SK-MEL-5 (cell line): ENCODE measurements around the gene SCFD2. TPM values are rescaled to one million over a fixed set of nuclear protein-coding genes. Genes with fewer than 3 reads are reported as not detected.

Source experiments
- DNase-seq: peaks from one replicate; pipeline ENCODE4 v3.0.0-alpha.2; 2016; ENCODE audit warnings: low read depth, low spot score
- in situ Hi-C: cut with HindIII; loops from 2 replicates; pipeline ENCODE4 v1.10.0; 2016; ENCODE audit warnings: low sequenced_read_pairs, high pct_unique_total_duplicates, low pct_unique_long_range_greater_than_20kb
- total RNA-seq: library from RNA; depleted of rRNA; stranded (reverse); fragments of >200 nt; shearing (Covaris generic); gene quantifications from 2 replicates; pipeline ENCODE4 v1.2.3, GENCODE V29; 2014

Gene SCFD2
- total RNA-seq, 1 experiment from 2014 or later = 25.7 TPM

DNA sequence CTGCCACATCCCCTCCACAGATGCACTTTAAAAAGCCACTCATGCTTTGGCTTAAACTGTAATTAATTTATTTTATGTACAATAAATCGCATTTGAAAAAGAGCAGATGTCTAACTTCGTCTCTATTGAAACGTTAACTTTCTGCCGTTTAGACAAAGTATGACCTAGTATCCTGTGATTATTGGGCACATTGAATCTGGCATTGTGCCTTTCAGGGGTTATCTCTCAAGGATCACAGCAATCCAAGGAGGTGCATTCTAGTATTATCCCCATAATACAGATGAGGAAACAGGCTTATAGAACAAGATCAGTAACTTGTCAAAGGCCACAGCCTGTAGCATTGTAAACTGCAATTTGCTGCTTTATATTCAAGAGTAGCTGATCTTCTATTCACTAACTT lies 499.1 kb downstream of the SCFD2 start:
- in situ Hi-C loops = no loop called here
- DNase-seq = no peak

DNA sequence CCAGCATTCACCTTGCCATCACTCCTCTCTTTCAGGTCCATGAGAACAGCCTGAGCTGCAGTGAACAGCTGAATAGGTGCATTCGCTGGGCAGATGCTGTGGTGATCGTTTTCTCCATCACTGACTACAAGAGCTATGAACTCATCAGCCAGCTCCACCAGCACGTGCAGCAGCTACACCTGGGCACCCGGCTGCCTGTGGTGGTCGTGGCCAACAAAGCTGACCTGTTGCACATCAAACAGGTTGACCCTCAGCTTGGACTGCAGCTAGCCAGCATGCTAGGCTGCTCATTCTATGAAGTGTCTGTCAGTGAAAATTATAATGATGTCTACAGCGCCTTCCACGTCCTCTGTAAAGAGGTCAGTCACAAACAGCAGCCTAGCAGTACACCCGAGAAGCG lies 500.6 kb downstream of the SCFD2 start:
- no peak for DNase-seq
- in situ Hi-C loops = no loop called here

DNA sequence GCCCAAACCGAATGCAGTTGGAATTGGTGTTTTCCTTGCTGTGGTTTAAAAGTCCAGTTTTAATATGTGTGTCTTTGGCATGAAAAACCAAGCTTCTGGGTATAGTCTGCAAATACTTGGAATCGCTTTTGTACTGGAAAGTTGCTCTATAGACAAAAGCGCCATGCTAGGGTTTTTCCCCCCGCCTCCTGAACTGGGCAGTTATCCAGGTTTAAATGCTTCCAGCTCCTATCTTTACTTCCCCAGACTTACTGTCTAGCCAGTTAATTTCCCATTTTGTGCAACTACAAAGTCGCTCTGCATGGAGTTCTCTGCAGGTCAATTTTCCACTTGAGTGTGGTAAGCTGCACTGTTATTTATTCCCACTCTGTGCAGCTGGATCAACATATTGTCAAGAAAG lies 501.1 kb downstream of the SCFD2 start:
- in situ Hi-C loops = no loop called here
- DNase-seq = no peak

DNA sequence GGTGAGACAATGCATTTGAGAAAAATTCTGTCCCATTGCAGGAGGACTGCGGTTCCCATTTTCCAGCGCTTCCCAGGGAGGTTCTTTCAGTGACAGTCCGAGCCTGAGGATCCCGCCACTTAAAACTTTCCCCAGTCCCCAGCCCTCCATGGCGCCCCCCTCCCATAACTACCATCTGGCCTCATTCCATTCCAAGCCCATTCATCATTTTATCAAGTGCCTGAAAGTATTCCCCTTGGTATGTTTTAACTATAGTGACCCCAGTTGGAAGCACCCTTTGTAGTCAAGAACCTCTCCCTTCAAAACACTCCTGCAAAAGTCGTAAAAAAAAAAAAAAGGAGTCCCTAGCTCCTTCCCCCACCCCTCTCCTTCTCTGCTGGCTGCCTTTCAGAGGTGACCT lies 502.5 kb downstream of the SCFD2 start:
- in situ Hi-C loops = no loop called here

DNA sequence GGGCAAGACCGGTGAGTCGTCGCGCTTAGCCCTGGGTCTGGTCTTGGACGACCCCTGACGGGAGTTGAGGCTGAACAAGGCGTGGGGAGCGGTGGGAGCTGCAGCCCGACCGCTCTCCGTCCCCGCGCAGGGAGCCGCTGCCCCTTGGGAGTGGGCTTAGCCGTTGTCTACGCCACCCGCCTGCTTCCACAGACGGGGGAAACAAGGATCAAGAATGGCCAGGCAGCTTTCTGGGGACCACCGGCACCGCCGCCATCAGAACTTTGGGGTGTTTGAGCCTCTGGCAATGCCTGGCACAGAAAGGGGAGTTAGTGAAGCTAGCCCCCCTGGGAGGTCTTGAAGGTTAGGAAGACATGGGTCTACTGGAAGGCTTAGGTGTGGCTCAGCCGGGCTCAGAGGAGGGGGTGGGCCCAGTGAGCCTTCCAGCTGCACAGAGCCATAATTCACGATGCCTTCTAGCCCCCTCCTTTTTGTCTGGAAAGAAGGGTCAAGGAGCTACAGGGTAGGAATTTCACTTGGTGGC lies 503.2 kb downstream of the SCFD2 start:
- DNase-seq = no peak
- in situ Hi-C loops = no loop called here

More for the DNA sequence above, 502.5 kb downstream of the SCFD2 start:
- no peak for DNase-seq

DNA sequence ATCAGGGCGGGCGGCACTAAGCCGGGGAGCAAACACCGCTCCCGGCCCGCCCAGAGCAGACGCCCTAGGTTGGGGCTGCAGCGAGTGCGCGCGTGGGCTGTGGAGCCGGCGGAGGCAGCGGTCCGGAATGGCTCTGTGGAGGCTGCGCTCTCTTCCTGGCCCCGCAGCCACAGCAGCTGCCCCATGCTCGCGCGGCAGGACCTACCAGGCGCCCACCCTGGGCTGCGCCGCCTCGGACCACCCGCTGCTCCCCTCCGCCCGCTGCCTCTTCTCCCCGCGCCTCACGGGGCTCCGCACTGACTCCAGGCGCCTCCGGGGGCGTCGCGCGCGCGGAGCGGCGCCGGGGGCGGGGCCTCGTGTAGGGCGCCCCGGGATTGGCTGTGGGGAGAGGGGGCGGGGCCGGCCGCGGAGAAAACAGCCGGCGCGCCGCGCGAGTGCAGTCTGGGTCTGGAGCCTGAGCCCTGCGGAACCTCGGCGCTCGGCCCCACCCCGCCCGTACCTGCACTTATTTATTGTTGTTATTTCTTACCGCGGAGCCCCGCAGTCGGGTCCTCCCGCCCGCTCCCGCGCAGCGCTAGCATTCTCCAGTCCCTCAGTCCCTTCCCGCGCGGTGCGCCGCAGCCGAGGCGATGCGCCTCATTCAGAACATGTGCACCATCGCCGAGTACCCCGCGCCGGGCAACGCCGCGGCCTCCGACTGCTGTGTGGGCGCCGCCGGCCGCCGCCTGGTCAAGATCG lies 503.8 kb downstream of the SCFD2 start, which contains the start of gene RASL11B:
RASL11B (plus strand) TSS at position 439 of the 738 bp plus-strand sequence; CDS start at position 630, 191 bp downstream.
- DNase-seq = peak; percentile 60
- in situ Hi-C loops = no loop called here

DNA sequence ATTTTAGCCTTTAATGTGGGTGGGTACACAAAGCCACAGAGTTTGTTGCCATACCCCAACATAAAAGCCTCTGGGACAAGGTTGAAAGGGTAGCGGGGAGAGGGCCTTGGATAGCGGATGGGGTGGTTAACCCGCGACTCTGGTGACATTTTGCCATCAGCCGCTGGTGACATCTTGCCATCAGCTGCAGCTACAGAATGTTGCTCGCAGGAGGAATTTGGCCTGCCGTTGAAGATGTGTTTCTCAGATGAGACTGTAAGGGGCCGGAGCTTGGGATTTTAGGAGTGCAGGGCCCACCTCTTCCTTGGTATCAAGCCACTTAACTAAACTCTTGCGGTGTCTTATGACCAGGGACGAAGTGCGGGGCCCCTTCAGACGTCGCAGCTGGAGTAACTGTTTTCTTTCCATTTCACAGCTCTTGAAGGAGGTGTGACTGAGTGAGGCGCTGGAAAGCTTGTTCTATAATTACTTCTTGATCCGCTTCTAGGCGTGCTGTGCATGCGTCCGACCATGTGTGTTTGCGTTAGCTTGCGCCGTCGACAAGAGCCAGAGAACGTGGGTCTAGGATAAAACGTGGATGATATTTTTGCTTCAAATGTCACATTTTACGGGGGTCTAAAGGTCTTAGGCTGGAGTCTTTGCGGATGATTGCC lies 504.6 kb downstream of the SCFD2 start:
- in situ Hi-C loops = no loop called here

DNA sequence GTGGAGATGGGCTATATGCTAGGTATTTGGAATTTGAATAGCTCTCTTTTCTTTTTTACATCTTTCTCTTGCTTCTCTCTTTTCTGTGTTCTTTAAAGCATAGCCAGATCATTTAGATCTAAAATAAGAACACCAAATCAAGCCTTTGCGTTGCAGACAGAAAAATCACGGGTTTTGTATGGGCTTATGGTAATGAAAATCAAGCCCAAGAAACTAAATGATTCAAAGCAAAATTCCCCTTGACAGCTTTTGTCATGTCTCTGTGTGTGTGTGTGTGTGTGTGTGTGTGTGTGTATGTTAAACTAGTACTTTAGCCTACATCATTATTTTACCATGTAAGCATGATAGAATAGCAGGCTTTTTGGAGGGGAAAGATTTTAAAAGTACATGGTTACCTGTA lies 505.5 kb downstream of the SCFD2 start:
- in situ Hi-C loops = no loop called here
- DNase-seq = no peak

More for the DNA sequence above, 504.6 kb downstream of the SCFD2 start:
- no peak for DNase-seq

DNA sequence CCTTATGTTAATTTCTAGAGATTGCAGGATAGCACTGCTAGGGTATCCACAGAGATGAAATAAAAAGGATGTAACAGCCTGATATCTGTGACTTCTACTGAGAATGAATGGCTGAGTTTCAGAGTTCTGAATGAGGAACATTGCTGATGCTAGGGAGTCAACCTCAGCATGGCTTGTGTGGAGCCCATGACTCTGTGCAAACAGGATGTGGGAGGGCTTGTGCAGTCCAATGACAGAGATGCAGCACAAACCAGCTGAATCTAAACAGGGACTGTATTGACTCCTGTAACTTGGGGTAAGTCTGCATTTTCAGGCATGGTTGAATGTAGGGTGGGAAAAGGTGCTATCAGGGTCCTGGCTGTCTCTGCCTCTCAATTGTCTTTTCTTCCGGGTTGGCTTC lies 509.1 kb downstream of the SCFD2 start:
- in situ Hi-C loops = no loop called here
- no peak for DNase-seq

DNA sequence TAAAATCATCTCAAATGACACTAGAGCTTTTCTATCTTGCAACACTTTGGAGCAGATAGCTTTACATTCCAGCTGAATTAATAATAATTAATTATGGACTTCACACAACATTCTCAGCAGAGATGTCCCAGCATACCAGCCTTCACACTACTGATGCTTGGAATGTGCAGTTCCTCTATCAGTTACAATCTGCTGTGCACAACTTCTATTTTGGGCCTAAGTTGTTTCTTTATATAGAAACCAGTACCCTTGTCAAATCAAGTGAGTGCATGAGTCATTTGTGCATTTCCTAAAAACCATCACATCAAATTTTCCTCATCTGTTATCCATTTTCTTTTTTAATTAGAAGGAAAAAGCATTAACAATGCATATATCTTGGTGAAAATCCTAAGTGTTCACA lies 512.5 kb downstream of the SCFD2 start:
- DNase-seq = no peak
- in situ Hi-C loops = no loop called here

DNA sequence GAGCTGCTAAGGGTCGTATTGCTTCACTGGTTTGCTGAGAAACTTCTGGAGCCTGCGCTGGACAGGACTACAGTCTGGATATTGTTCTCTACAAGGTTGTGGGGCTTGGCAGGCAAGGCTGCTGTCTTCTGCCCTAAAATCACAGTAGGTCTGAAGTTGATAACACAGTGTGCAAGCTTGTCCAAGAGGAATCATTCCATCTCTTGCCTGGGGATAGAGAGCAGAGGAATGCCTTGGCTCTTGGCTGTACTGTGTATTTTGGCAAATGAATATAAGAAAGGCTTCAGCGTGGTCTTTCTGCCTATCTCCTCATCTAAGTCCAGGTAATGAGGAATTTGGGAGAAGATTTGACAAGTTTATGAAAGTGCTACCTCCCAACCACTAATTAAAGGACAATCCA lies 513.1 kb downstream of the SCFD2 start:
- DNase-seq = no peak
- in situ Hi-C loops = no loop called here

DNA sequence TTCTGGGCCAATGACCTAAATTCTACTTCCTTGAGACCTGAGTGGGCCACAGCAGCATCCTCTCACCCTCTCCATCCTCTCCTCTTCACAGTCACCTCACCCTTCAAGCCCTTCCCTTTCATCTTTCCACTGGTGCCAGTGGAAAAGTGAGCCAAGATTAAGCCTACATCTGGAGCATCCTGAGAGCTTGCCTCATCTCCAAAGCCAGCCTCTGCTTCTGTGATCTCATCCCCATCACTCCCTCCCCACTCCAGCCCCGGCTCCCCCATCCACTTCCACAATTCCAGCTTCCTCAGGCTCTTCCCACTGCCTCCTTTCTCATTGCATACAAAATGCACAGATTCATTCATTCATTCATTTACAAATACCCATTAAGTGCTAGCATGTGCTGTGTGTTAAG lies 513.8 kb downstream of the SCFD2 start:
- DNase-seq = no peak
- in situ Hi-C loops = no loop called here

DNA sequence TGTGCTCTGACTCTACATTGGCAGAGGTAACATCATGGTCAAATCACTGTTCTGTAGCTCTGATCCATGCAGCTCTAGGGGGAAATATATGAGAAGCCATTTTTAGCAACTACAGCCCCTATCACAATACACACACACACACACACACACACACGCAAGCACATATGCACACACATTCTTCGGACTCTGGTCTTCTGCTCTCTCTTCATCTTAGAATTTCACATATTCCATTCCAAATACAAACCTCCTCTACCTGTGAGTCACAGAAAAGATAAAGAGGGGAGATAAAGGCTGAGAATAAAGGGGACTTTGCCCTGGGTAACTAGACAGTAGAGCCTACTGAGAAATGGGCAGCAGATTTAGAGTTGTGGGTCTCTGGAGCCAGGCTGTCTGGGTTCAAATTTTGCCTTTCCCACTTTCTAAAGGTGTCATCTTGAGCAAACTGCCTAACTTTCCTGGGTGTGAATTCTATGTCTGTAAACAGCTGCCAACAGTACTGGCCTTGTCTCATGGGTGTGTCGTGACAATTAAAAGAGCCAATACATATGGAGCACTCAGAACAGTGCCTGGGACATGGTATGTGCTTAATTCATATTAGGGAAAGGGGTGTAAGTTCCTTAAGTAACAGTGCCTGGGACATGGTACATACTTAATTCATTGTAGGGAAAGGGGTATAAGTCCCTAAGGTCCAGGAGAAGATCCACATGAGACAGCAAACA lies 515.3 kb downstream of the SCFD2 start:
- DNase-seq = no peak
- in situ Hi-C loops = no loop called here

DNA sequence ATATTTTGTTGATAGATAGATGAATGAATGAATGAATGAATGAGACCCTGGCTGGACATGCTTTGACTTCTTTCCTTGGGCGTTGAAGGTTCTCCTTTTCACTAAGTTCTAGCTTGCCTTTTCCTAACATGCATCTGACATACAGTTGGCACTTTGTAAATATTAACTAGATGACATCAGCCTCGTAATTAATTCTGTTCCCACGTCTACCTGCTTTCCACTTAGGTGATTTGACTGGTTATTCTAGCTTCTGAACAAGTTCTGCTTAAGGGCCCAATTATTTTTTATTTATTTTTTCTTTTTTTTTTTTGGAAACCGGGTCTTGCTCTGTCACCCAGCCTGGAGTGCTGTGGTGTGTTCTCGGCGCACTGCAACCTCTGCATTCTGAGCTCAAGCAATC lies 517.6 kb downstream of the SCFD2 start:
- no peak for DNase-seq
- in situ Hi-C loops = no loop called here

DNA sequence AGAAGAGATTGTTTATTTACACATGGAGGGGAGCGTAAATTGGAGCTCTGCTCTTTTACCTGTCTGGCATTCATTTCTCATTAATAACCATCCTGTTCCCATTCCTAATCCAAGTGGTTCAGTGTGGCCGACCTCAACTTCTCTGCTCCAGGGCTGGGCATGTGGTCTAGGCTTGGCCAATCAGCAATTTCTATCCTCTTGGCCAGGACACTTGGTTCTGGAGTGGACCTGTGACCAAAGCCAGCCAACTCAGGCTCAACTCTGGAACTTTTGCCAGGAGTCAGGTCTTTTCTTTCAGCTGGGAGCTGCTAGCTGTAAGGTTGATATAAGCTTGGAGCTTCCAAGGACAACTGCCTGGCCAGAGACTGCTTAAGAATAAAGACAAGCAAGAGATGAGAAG lies 519.4 kb downstream of the SCFD2 start:
- no peak for DNase-seq
- in situ Hi-C loops = no loop called here

DNA sequence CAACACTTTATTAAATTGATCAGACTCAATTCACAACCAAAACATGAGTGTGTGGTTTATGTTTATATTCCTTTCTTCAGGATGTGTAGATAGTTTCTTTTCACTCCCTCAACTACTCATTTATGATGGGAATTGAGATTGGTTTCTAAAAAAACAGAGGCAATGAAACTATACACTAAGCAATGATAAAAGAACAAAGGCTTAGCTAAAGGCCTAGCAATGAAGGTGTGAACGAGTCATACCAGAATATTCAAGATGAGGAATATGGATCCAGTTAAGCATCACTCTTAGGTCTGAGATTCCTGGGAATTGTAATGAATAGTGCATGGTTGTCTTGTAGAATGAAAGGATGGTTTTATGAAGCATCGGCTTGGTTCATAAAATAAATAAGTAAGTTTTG lies 521.3 kb downstream of the SCFD2 start:
- in situ Hi-C loops = no loop called here
- no peak for DNase-seq

DNA sequence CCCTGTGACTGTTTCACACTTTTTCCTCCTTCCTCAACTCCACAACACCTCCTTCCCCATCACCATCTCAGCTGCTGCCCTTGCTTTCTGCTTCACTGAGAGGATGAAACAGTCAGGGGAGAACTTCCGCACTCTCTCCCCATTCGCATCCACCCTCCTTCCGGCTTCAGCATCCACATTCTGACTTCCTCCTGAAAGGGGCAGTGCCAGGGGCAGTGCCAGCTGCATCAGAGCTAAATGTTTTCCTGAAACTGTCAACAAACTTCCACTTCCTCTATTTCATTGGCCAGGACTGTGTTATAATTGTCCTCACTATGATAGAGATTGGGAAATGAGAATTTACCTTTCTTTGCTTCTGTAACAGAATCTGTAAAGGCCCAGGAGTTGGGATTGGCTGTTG lies 521.9 kb downstream of the SCFD2 start:
- in situ Hi-C loops = no loop called here

DNA sequence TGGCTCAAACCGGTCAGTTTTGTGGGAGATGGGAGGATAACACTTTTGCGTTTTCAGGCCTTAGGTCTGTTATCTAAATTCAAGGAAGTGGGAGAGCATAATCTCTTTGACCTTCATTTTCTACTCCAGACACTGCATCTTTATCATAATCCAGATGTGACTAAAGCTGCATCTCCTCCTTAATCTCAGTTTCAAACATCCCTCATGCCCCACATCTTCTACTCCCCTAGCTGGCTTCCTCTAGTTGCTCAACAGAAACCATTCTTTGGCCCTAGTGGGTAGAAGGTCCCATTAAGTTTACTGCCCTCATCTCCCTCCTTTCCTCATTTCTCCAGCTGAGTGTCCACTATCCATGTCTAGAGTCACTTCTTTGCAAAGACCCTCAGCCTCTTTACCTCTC lies 522.5 kb downstream of the SCFD2 start:
- DNase-seq = no peak
- in situ Hi-C loops = no loop called here

More for the DNA sequence above, 521.9 kb downstream of the SCFD2 start:
- DNase-seq = no peak
